ENCODE results near the gene EN2.

DNA sequence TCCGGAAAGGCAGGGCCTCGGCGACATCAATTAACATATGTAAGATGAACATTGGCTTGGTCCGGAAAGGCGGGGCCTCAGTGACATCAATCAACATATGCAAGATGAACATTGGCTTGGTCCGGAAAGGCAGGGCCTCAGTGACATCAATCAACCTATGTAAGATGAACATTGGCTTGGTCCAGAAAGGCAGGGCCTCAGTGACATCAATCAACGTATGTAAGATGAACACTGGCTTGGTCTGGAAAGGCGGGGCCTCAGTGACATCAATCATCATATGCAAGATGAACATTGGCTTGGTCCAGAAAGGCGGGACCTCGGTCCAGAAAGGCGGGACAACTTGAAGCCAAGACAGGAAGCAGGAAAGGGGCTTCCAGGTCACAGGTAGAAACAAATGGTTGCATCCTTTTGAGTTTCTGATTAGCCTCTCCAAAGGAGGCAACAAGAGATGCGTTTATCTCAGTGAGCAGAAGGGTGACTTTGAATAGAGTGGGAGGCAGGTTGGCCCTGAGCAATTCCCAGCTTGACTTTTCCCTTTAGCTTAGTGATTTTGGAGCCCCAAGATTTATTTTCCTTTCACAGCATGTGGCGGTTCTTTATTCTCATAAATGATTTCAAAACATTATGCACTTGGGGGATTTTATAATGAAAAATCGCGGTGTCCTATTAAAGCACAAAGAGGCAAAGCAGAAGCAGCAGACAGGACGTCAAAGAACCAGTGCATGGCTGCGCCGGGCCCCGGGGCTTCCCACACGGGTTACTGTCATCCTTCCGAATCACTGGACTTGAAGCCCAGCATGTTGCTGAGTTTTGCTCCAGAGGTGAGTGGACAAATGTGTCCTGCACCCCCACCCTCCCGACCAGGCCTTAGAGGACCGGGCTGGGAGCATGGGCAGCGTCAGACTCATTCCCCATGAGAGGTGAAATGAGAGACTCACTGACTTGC lies 43.1 kb upstream of the EN2 start:
- TF ChIP-seq, protein P1, sequence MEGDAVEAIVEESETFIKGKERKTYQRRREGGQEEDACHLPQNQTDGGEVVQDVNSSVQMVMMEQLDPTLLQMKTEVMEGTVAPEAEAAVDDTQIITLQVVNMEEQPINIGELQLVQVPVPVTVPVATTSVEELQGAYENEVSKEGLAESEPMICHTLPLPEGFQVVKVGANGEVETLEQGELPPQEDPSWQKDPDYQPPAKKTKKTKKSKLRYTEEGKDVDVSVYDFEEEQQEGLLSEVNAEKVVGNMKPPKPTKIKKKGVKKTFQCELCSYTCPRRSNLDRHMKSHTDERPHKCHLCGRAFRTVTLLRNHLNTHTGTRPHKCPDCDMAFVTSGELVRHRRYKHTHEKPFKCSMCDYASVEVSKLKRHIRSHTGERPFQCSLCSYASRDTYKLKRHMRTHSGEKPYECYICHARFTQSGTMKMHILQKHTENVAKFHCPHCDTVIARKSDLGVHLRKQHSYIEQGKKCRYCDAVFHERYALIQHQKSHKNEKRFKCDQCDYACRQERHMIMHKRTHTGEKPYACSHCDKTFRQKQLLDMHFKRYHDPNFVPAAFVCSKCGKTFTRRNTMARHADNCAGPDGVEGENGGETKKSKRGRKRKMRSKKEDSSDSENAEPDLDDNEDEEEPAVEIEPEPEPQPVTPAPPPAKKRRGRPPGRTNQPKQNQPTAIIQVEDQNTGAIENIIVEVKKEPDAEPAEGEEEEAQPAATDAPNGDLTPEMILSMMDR (IDR thresholded peaks at IDR 0.05; ENCODE audit: borderline replicate concordance, extremely low read depth, low read length, poor library complexity, severe bottlenecking) = no peak
- TF ChIP-seq EZH2 (IDR thresholded peaks at IDR 0.05; ENCODE audit: borderline replicate concordance, low read depth, low read length, severe bottlenecking) = no peak

All from DND-41 (cell line).